ENCODE measurements around the gene VPS54. TPM values are rescaled to one million over a fixed set of nuclear protein-coding genes. Genes with fewer than 3 reads are reported as not detected.

The VPS54 gene
- total and polyA plus RNA-seq, 5 donors = 8.5 to 14.8 (median 13.3) TPM

DNA sequence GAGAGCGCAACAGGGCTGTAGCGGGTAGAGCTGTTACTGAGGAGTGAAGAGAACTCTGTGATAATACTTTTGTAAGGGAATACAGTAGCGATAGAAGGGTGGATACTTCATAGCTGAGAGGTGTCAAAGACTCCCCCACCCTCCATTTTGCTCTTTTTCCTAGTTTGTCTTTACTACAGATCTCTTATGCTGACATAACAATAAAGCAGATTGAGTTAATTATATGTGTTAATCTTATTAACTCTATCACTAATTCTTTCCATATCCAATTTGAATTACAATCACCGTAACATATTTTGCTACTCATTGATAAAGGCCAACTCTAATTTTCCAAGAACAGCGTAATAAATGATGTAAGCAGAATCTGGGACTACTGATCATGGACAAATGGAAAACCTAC is 120.4 kb downstream of the VPS54 start:
- ATAC-seq = no peak
- DNase-seq = no peak
- H3K4me3 ChIP-seq (ENCODE audit: low read length) = no peak overlapping the region
- intact Hi-C loops (cut with DNase I) = no loop called here
- no peaks in the 10 kb centered on the region for H3K27me3 ChIP-seq (ENCODE audit: control insufficient read depth, insufficient read depth)
- WGBS = 87% methylated on average over 5 of the region's 5 CpGs
- no peaks in the 10 kb centered on the region for H3K9me3 ChIP-seq (ENCODE audit: control insufficient read depth, low read length)
- H3K27ac ChIP-seq (ENCODE audit: low read length) = no peak overlapping the region
- H3K4me1 ChIP-seq (ENCODE audit: control insufficient read depth, insufficient read depth, low read length) = no peaks in the 10 kb centered on the region

DNA sequence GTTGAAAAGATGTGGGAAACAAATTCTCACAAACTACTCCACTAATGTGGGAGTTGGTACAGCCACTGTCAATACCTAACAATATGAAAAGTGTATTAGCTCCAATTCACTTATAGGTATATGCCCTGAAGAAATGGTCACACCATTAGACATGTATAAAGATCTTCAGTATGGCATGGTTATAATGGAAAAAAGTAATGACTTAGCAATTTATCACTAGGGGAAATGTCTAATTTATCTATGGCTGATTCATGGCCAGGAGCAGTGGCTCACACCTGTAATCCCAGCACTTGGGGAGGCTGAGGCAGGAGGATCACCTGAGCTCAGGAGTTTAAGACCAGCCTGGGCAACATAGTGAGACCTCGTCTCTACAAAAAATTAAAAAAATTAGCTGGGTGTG is 125.1 kb downstream of the VPS54 start:
- Histone ChIP-seq H3K27me3 (ENCODE audit: control insufficient read depth, insufficient read depth) (no peaks in the 10 kb centered on the region), H3K4me1 (ENCODE audit: control insufficient read depth, insufficient read depth, low read length) (no peaks in the 10 kb centered on the region), H3K4me3 (ENCODE audit: low read length) (no peak overlapping the region), H3K9me3 (ENCODE audit: control insufficient read depth, low read length) (no peaks in the 10 kb centered on the region), H3K27ac (ENCODE audit: low read length) (no peak overlapping the region)
- ATAC-seq (no peak), DNase-seq (no peak)
- 100% methylated on average over 1 of the region's 1 CpG for WGBS
- intact Hi-C loops (cut with DNase I) = no loop called here

DNA sequence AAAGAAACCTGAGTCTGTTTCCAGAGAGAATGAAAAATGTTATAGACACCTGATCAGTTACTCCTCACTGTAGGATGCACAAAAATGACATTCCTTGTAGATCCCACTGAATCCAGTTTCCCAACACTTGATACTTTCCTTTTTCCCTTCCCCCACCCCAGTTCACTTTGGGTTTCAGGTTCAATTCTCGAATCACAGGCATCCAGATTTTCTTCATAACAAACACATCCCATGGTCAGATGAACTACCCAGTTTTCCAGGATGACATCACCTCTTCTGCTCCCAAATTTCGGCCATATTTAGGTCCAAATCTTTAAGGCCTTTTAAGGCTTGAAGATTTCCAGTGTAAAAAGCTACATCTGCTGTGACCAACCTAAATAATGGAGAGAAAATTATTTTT is 126.1 kb downstream of the VPS54 start:
- WGBS = 70% methylated on average over 2 of the region's 2 CpGs
- H3K4me3 ChIP-seq (ENCODE audit: low read length) = no peak overlapping the region
- no peak for ATAC-seq
- no peaks in the 10 kb centered on the region for H3K4me1 ChIP-seq (ENCODE audit: control insufficient read depth, insufficient read depth, low read length)
- no peaks in the 10 kb centered on the region for H3K27me3 ChIP-seq (ENCODE audit: control insufficient read depth, insufficient read depth)
- intact Hi-C loops (cut with DNase I) = no loop called here
- H3K27ac ChIP-seq (ENCODE audit: low read length) = no peak overlapping the region
- no peaks in the 10 kb centered on the region for H3K9me3 ChIP-seq (ENCODE audit: control insufficient read depth, low read length)
- no peak for DNase-seq

DNA sequence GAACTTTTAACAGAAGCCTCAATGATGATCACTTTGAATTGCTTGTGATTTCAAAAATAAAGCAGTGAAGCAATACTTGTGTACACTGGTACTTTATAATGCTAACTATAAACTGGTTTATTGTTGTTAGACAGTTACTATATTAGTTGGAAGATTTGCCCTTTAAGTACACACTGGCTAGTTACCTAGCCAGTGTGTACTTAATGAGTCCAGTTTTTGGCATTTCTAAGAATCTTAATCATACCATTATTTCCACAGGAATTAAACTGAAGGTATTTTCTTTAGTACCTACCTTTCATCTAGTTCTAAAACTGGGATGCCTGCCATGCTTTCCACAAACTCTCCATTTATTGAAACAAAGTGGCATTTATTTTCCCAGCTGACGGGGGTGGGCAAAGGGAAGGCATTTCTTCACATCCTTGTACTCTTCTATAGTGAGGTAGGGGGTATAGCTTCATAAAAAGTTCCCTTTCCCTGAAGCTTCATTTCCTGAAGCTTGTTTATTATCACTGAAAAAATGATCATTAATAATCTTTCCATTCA is 127.7 kb downstream of the VPS54 start:
- H3K27ac ChIP-seq (ENCODE audit: low read length) = no peak overlapping the region
- no peaks in the 10 kb centered on the region for H3K27me3 ChIP-seq (ENCODE audit: control insufficient read depth, insufficient read depth)
- ATAC-seq = no peak
- no peaks in the 10 kb centered on the region for H3K9me3 ChIP-seq (ENCODE audit: control insufficient read depth, low read length)
- no peak for DNase-seq
- intact Hi-C loops (cut with DNase I) = no loop called here
- WGBS = 77% methylated on average over 1 of the region's 1 CpG
- H3K4me1 ChIP-seq (ENCODE audit: control insufficient read depth, insufficient read depth, low read length) = no peaks in the 10 kb centered on the region
- H3K4me3 ChIP-seq (ENCODE audit: low read length) = no peak overlapping the region

DNA sequence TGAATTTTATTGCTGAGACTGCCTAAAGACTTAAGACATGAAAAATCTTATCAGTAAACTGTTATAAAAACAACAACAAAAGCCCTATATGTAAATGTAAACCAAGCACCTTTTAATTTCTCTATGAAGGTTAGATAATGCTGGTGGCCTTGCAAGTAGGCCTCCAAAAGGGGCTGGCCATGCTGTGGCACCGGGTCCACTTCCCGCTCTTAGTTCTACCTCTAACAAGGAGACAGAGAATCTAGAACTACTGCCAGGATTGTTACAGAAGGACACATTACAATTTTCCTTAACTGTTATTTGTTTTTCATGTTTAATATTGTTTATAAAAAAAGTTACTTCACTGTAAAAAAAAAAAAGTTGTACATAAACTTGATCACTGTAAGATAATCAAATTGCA is 128.6 kb downstream of the VPS54 start:
- Histone ChIP-seq H3K27ac (ENCODE audit: low read length) (no peak overlapping the region), H3K27me3 (ENCODE audit: control insufficient read depth, insufficient read depth) (no peaks in the 10 kb centered on the region), H3K4me1 (ENCODE audit: control insufficient read depth, insufficient read depth, low read length) (no peaks in the 10 kb centered on the region), H3K4me3 (ENCODE audit: low read length) (no peak overlapping the region), H3K9me3 (ENCODE audit: control insufficient read depth, low read length) (no peaks in the 10 kb centered on the region)
- intact Hi-C loops (cut with DNase I) = no loop called here
- DNase-seq = no peak
- ATAC-seq = no peak
- 88% methylated on average over 2 of the region's 2 CpGs for WGBS

DNA sequence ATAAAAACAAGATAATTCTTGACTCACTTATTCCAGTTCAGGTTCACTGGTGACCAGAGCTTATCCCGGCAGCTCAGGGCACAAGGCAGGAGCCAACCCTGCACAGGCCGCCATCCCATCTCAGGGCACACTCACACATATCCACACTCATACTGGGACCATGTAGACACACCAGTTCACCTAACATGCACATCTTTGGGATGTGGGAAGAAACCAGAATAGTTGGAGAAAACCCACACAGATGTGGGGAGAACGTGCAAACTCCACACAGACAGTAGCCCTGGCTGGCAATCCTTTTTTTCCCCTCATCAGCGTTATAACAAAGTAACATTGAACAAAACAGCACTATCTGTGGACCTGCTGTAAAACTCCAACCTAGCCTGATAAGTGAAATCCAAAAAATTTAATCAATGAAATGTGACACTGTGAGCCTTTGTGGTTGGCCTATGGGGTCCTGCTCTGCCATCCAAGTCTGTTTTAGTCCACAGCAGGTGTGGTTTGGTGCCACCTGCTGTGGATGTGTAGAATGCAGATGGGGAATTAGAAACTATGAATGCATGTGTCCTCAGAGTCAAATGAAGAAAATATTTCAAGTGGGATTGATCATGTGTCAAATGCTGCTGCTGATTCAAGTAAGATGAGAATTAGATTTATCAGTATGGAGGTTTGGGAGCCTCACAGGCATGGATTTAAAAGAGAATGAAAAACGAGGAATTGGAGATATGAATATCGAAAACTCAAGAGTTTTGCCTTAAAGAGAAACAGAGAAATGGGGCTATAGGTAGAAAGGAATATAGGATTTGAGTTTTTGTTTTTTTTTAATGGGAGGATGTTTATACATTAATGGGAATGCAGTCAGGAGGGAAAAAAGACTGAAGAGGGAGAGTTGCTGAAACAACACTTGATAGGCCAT is 130.5 kb downstream of the VPS54 start:
- intact Hi-C loops (cut with DNase I) = loop anchor here in 2 of 4 donors (2.0 to 10.0 kb wide), 2 partner anchors 20 to 194 kb away; no protein-coding TSS in a partner anchor
- Histone ChIP-seq H3K4me3 (ENCODE audit: low read length) (no peak overlapping the region), H3K4me1 (ENCODE audit: control insufficient read depth, insufficient read depth, low read length) (no peaks in the 10 kb centered on the region), H3K9me3 (ENCODE audit: control insufficient read depth, low read length) (no peaks in the 10 kb centered on the region), H3K27me3 (ENCODE audit: control insufficient read depth, insufficient read depth) (no peaks in the 10 kb centered on the region), H3K27ac (ENCODE audit: low read length) (no peak overlapping the region)
- DNase-seq (peak in 2 of 3 donors; percentile 37 to 55), ATAC-seq (peak; percentile 73)
- WGBS = 89% methylated on average over 6 of the region's 6 CpGs

DNA sequence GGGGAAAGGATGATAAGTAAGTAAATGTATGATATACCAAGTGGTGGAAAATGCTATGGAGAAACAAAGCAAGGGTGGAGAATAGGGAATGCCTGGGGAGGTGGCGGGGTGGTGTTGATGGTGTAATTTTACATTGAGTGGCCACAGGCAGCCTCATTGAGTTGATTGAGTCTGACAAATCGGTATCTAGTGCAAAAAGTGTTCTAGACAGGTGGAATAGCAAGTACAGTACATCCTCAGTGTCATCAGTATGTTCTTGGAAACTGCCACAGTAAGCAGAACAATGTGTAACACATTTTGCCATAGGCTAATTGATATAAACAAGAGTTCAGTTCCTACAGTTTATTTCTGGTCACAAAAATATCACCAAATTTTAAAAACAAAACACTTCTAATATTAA is 131.2 kb downstream of the VPS54 start:
- Histone ChIP-seq H3K27ac (ENCODE audit: low read length) (no peak overlapping the region), H3K4me1 (ENCODE audit: control insufficient read depth, insufficient read depth, low read length) (no peaks in the 10 kb centered on the region), H3K9me3 (ENCODE audit: control insufficient read depth, low read length) (no peaks in the 10 kb centered on the region), H3K27me3 (ENCODE audit: control insufficient read depth, insufficient read depth) (no peaks in the 10 kb centered on the region), H3K4me3 (ENCODE audit: low read length) (no peak overlapping the region)
- 80% methylated on average over 2 of the region's 2 CpGs for WGBS
- ATAC-seq (peak in 1 of 2 donors; percentile 36), DNase-seq (no peak)
- intact Hi-C loops (cut with DNase I) = loop anchor here in 2 of 4 donors (2.0 to 10.0 kb wide), 2 partner anchors 21 to 193 kb away; no protein-coding TSS in a partner anchor

DNA sequence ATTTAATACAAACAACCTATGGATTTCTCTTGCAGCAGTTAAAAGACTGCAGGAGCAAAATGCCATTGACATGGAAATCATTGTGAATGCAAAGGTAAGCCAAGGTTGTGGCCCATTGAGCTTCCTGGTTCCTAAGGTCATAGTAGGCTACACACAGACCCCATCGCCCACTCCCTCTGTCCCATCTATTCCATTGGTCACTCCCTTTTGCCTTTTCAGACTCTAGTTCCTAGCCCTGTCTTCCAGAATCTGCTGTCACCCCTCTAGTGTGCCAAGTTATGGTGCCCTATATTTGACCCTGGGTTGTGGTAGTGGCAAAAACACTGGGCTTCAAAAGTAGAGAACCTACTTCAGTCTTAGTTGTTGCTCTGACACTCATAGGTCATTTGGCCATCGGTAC is 132.8 kb downstream of the VPS54 start:
- H3K4me1 ChIP-seq (ENCODE audit: control insufficient read depth, insufficient read depth, low read length) = no peaks in the 10 kb centered on the region
- DNase-seq (no peak), ATAC-seq (no peak)
- intact Hi-C loops (cut with DNase I) = loop anchor here in 1 of 4 donors (10.0 kb wide), 1 partner anchor 192 kb away; no protein-coding TSS in a partner anchor
- peak overlapping the region; percentile 25 for H3K27ac ChIP-seq (ENCODE audit: low read length)
- H3K4me3 ChIP-seq (ENCODE audit: low read length) = no peak overlapping the region
- no peaks in the 10 kb centered on the region for H3K27me3 ChIP-seq (ENCODE audit: control insufficient read depth, insufficient read depth)
- WGBS = 86% methylated on average over 2 of the region's 2 CpGs
- H3K9me3 ChIP-seq (ENCODE audit: control insufficient read depth, low read length) = no peaks in the 10 kb centered on the region

DNA sequence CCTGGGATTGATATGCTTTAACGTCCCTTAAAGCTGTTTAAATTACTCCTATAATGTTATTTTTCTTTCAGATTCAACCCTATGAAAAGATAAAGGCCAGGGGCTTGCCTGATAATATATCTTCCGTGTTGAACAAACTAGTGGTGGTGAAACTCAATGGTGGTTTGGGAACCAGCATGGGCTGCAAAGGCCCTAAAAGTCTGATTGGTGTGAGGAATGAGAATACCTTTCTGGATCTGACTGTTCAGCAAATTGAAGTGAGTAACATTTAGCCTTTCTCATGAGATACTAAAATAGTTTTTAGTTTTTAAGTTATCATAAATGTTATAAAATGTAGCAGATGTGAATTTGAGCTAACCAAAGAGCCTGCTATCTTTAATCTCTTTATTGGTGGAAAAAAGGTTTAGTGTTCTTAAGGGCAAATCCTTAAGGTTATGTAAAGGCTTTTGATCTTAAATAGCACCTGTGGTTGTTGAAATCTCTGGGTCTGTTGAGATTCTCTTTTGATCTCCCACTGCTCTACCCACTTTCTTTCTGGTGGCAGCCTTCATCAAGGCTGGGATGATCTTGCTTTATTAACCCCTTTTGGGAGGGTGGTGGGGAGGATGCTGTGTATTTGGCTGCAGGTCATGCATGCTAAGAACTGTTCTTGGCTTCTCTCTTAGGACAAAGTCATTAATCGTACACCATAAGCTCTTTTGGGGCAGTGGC is 136.7 kb downstream of the VPS54 start:
- H3K27me3 ChIP-seq (ENCODE audit: control insufficient read depth, insufficient read depth) = no peaks in the 10 kb centered on the region
- no peaks in the 10 kb centered on the region for H3K9me3 ChIP-seq (ENCODE audit: control insufficient read depth, low read length)
- WGBS = 79% methylated on average over 3 of the region's 3 CpGs
- intact Hi-C loops (cut with DNase I) = loop anchor here in 1 of 4 donors (10.0 kb wide), 1 partner anchor 188 kb away; no protein-coding TSS in a partner anchor
- no peak overlapping the region for H3K4me3 ChIP-seq (ENCODE audit: low read length)
- H3K4me1 ChIP-seq (ENCODE audit: control insufficient read depth, insufficient read depth, low read length) = peaks cover 3% of the 10 kb centered on the region
- no peak overlapping the region for H3K27ac ChIP-seq (ENCODE audit: low read length)
- DNase-seq (no peak), ATAC-seq (no peak)

DNA sequence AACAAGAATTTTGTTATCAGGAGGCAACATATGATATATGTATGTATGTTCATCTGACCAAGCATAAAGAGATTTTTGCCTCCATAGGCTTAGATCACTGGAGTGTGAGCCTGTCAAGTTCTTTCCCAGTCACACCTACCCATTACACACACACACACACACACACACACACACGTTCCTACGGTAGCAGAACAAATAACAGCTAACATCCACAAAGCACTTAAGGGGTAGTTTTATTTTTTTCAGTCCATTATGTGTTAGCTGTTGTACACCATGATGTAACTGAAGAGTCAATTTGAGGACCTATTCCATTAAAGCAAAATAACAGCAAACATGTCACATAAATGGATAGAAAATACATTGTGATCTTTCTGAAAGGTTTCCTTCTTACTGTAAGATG is 138.0 kb downstream of the VPS54 start:
- H3K4me1 ChIP-seq (ENCODE audit: control insufficient read depth, insufficient read depth, low read length) = peaks cover 3% of the 10 kb centered on the region
- intact Hi-C loops (cut with DNase I) = loop anchor here in 1 of 4 donors (10.0 kb wide), 1 partner anchor 186 kb away; no protein-coding TSS in a partner anchor
- H3K4me3 ChIP-seq (ENCODE audit: low read length) = no peak overlapping the region
- H3K9me3 ChIP-seq (ENCODE audit: control insufficient read depth, low read length) = no peaks in the 10 kb centered on the region
- H3K27ac ChIP-seq (ENCODE audit: low read length) = no peak overlapping the region
- DNase-seq (peak in 1 of 3 donors; percentile 24), ATAC-seq (no peak)
- no peaks in the 10 kb centered on the region for H3K27me3 ChIP-seq (ENCODE audit: control insufficient read depth, insufficient read depth)
- WGBS = 67% methylated on average over 2 of the region's 2 CpGs

DNA sequence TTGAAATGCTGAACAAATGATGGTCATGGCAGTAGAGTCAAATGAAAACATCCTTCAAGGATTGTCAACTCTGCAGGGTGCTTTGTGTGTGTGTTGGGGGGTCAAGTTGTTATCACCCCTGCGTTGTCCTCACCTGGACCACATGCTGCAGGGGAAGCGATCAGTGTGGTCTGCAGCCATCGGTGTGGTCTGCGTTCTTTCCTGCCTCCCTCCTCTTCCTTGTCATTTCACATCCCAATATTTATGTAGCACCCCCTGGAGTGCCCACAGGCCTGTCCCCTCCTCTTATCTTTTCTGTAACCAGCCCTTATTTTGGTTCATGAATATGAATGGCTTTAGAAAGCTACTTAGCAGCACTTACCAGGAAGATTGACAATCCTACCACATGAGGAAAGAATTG is 138.6 kb downstream of the VPS54 start:
- no peak overlapping the region for H3K4me3 ChIP-seq (ENCODE audit: low read length)
- DNase-seq (no peak), ATAC-seq (no peak)
- intact Hi-C loops (cut with DNase I) = loop anchor here in 1 of 4 donors (10.0 kb wide), 1 partner anchor 186 kb away; no protein-coding TSS in a partner anchor
- peaks cover 8% of the 10 kb centered on the region for H3K4me1 ChIP-seq (ENCODE audit: control insufficient read depth, insufficient read depth, low read length)
- 56% methylated on average over 4 of the region's 4 CpGs for WGBS
- no peaks in the 10 kb centered on the region for H3K27me3 ChIP-seq (ENCODE audit: control insufficient read depth, insufficient read depth)
- no peak overlapping the region for H3K27ac ChIP-seq (ENCODE audit: low read length)
- no peaks in the 10 kb centered on the region for H3K9me3 ChIP-seq (ENCODE audit: control insufficient read depth, low read length)

Data from right cardiac atrium (tissue), 5 donors.